Bronchial epithelial cell (primary cell): ENCODE results near the gene OPCML. TPM values are rescaled to one million over a fixed set of nuclear protein-coding genes. Genes with fewer than 3 reads are reported as not detected.

ENCODE experiments used
- DNase-seq: peaks from one replicate; pipeline ENCODE4 v3.0.0-alpha.2; 2010; ENCODE audit warnings: low read depth
- FAIRE-seq: peaks from 2 replicates; lab custom pipeline; 2011; peaks lifted over from hg19 to GRCh38; lab: Jason Lieb, UNC
- H3K27me3 ChIP-seq: 2 replicates; pipeline ENCODE4 v1.5.1; 2011; ENCODE audit warnings: low read length; ENCODE audit not compliant: control insufficient read depth, insufficient read depth
- H3K36me3 ChIP-seq: 2 replicates; pipeline ENCODE4 v1.5.1; 2011; ENCODE audit warnings: low read length; ENCODE audit not compliant: control insufficient read depth, insufficient read depth
- H3K4me3 ChIP-seq: 2 replicates; pipeline ENCODE4 v1.5.1; 2011; ENCODE audit warnings: mild to moderate bottlenecking, low read depth, low read length, control low read depth
- total RNA-seq: library from RNA; depleted of rRNA; stranded (reverse); fragments of >200 nt; gene quantifications from 2 replicates; pipeline ENCODE4 v1.2.1, GENCODE V29; 2014
- TF ChIP-seq, protein P1 (sequence below): IDR thresholded peaks from 2 replicates; pipeline ENCODE4 v1.5.1; 2011; ENCODE audit warnings: mild to moderate bottlenecking, moderate library complexity, low read length, control low read depth, inconsistent platforms; ENCODE audit not compliant: insufficient read depth, severe bottlenecking

OPCML gene
- total RNA-seq, 1 donor from 2014 or later: not detected

DNA sequence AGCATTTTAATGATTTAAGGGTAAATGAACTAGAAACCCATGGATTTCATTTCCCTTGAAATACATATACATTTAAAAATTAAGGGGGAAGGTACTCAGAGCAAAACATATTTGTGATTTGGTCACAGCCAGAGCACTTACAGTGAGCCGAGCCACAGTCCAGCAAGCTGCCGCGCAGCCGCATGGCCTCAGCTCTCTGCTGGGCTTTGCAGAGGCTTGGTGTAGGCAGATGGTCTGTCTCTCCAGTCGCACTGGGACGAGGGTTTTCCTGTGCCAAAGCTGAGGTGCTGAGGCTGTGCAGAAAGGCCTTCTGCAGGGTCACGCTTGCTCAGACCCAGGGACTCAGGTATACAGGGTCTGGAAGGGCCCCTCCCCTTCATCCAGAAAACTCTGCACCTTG lies 367.3 kb downstream of the OPCML start:
- no peak overlapping the region for H3K4me3 ChIP-seq
- H3K36me3 ChIP-seq: no peaks in the 10 kb centered on the region
- DNase-seq (no peak), FAIRE-seq (no peak)
- H3K27me3 ChIP-seq: no peaks in the 10 kb centered on the region
- TF ChIP-seq, protein P1, sequence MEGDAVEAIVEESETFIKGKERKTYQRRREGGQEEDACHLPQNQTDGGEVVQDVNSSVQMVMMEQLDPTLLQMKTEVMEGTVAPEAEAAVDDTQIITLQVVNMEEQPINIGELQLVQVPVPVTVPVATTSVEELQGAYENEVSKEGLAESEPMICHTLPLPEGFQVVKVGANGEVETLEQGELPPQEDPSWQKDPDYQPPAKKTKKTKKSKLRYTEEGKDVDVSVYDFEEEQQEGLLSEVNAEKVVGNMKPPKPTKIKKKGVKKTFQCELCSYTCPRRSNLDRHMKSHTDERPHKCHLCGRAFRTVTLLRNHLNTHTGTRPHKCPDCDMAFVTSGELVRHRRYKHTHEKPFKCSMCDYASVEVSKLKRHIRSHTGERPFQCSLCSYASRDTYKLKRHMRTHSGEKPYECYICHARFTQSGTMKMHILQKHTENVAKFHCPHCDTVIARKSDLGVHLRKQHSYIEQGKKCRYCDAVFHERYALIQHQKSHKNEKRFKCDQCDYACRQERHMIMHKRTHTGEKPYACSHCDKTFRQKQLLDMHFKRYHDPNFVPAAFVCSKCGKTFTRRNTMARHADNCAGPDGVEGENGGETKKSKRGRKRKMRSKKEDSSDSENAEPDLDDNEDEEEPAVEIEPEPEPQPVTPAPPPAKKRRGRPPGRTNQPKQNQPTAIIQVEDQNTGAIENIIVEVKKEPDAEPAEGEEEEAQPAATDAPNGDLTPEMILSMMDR: no peak

DNA sequence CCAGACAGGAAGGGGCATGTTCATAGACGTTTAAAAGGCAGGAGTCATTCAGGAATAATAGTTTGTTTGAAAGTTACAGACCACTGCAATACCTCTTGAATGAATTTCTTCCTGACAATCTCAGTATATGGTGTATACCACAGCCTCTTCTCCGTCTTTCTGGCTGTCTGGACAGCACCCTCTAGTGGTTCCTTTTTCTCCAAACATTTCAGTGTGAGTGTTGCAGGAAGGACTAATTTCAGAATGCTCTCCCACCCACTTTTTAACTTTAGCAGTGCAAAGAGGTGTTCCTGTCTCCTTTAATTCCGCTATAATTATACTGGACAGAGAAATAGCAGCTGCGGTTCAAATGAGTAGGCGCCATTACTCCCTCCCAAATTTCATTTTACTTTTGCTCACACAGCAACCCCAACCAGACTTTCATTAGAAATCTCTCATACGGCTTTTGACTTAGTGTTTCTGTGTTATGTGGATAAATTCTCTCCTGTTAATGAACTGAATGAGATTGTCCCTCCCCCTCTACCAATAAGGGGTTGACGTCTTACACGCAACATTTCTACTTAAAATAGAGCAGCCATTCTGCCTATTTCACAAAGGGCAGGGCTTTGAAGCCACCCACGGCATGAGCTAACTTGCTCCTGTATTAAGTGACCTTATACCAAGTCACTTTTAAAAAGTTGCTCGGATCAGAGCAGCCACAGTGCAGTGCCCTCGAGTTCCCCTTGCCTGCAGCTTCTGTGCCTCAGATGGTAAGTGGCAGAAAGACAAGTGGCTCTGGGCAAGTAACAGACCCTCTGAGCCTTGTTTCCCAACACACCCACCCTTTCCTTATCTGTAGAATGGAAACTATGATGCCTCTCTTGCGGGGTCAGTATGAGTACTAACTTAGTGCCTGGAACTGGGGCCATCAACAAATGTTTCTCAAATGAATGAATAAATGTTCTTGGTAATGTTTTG lies 368.6 kb downstream of the OPCML start:
- H3K27me3 ChIP-seq: no peaks in the 10 kb centered on the region
- DNase-seq (peak; percentile 30), FAIRE-seq (no peak)
- TF ChIP-seq, protein P1: peak; percentile 45
- no peak overlapping the region for H3K4me3 ChIP-seq
- H3K36me3 ChIP-seq: no peaks in the 10 kb centered on the region

DNA sequence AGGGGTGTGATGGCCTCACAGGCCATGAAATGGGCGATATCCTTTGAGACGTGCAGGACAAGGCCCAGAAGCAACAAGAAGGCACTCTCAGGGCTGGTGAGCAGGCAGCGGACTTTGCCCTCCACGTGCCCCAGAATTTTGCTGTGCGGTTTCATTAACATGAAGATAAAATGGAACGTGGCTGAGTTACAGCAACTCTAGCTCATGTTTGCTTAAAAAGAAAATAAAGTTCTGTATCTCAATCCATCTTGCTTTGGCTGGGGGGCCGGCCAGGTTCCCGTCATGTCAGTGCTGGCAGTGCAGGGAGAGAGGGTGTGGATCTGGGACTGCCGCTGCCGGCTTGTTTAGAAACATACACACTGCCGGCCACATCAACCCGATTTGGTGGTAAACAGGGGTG lies 370.1 kb downstream of the OPCML start:
- no peak for DNase-seq
- Histone ChIP-seq H3K36me3 (no peaks in the 10 kb centered on the region), H3K4me3 (no peak overlapping the region), H3K27me3 (no peaks in the 10 kb centered on the region)
- no peak for FAIRE-seq
- TF ChIP-seq, protein P1: no peak

DNA sequence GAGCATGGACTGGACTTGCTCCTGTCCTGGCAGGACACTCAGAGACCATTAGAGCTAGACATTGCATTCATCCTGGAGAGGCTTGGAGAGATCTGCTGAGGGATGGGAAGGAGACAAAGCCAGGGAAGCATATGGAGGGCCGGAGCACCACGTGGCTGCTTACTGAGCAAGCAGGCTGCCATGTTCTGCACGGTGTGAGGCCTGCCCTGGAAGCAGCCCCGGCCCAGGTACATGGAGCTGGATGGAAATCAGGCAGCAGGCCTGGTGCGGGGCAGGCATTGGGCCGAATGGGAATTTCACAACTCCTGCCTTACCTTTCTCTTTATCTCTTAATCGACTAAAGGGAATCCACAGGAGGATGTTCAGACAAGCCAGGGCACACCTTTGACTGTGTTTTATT lies 371.5 kb downstream of the OPCML start:
- TF ChIP-seq, protein P1: no peak
- no peak overlapping the region for H3K4me3 ChIP-seq
- H3K36me3 ChIP-seq: no peaks in the 10 kb centered on the region
- DNase-seq (no peak), FAIRE-seq (no peak)
- H3K27me3 ChIP-seq: no peaks in the 10 kb centered on the region

DNA sequence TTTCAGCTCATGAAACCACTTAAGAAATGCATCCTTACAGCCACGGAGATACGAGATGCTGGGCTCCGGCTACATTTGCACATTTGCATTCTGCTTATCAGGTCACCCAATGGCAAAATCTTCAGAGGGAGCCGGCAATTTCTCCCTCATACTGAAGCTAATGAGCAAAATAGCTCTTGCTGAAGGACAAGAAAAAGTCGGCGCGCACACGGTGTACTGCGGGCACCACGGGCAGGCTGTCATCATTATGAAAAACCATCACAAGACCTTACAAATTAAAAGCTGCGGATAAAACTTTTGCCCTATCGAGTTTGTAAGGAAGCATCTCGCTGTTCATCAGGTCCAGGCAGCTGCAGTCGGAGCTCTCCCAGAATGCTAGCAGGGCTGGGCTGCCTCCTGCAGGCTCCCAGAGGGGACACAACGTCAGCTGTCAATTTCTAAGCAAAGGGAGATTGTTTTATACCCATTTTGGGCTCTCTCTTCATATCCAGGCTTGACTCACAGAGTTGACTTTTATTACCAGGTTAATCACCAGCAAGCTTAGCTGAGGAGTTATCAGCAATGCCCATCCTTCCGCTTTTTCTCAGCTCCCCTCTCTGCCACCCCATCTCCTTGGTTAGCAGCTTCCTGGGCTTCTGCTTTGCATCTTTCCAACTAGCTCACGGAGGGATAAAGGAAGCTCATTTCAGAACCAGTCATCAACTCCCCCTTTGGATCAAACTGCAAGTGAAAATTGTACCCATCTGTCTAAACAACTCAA lies 375.1 kb downstream of the OPCML start:
- Histone ChIP-seq H3K27me3 (no peaks in the 10 kb centered on the region), H3K36me3 (no peaks in the 10 kb centered on the region), H3K4me3 (no peak overlapping the region)
- TF ChIP-seq, protein P1: no peak
- DNase-seq: no peak
- no peak for FAIRE-seq
